HL-60 (cell line): ENCODE data around the gene SLC6A7.

Experiments
- CTCF ChIP-seq: IDR thresholded peaks from one replicate; pipeline ENCODE4 v1.5.1; 2011; ENCODE audit warnings: low read length, control low read depth, inconsistent platforms; ENCODE audit not compliant: insufficient read depth
- GABPA ChIP-seq: IDR thresholded peaks from 2 replicates; pipeline ENCODE4 v1.6.1; 2012; ENCODE audit warnings: low read depth
- POLR2AphosphoS5 ChIP-seq: IDR thresholded peaks from 2 replicates; pipeline ENCODE4 v1.6.1; 2012; ENCODE audit warnings: low read depth
- REST ChIP-seq: IDR thresholded peaks from 2 replicates; pipeline ENCODE4 v1.6.1; 2012; ENCODE audit warnings: low read depth; ENCODE audit not compliant: insufficient replicate concordance

- no peak for TF ChIP-seq CTCF
- no peak for TF ChIP-seq POLR2AphosphoS5
- TF ChIP-seq REST: no peak
- TF ChIP-seq GABPA: no peak
These were observed 53.7 kb downstream of the SLC6A7 start for GRCh38 chr5:150243590-150243989.
